Activated naive CD8-positive, alpha-beta T cell (primary cell): Measurements from ENCODE around the gene STRIP1.
A peak's percentile ranks its signal among the peaks of the same experiment; 100 is the strongest.
"Not testable (repeated sequence)": the region's sequence is repeated elsewhere in the genome, so short reads cannot be mapped to it uniquely, and the experiment has no call there.

ENCODE experiments used
- H3K27ac Mint-ChIP-seq: one replicate; pipeline ENCODE4 v1.8.0; 2021; ENCODE audit warnings: mixed read lengths
- H3K27me3 Mint-ChIP-seq: one replicate; pipeline ENCODE4 v1.8.0; 2021; ENCODE audit warnings: mixed read lengths
- H3K36me3 Mint-ChIP-seq: one replicate; pipeline ENCODE4 v1.8.0; 2021; ENCODE audit warnings: mixed read lengths
- H3K4me1 Mint-ChIP-seq: one replicate; pipeline ENCODE4 v1.8.0; 2021; ENCODE audit warnings: low read depth, mixed read lengths
- H3K4me3 Mint-ChIP-seq: one replicate; pipeline ENCODE4 v1.8.0; 2021; ENCODE audit warnings: mild to moderate bottlenecking, mixed read lengths
- H3K9me3 Mint-ChIP-seq: one replicate; pipeline ENCODE4 v1.8.0; 2021; ENCODE audit warnings: low read depth, mixed read lengths

Gene STRIP1

GRCh38 chr1:110003747-110004428 lies 30.5 kb upstream of the STRIP1 start:
- Mint-ChIP-seq H3K27ac (peak overlapping the region; percentile 24), H3K9me3 (no peaks in the 10 kb centered on the region), H3K36me3 (no peaks in the 10 kb centered on the region), H3K27me3 (no peaks in the 10 kb centered on the region), H3K4me3 (peak overlapping the region; percentile 33), H3K4me1 (peaks cover 29% of the 10 kb centered on the region)

DNA sequence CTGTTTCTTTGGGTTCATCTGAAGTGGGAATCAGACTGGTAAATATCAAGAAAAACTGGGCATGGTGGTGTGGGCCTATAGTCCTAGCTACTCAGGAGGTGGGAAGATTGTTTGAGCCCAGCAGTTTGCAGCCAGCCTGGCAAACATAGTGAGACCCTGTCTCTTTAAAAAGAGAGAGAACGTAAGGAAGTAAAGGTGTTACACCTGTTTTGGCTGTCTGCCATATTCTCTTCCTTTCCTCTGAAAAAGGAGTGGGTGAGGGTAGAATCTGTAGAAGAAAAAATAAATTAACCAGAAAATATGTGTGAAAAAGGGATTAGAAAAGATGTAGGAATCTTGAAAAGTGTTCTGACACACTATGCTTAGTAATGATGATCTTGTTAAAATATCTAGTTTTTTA lies 29.8 kb upstream of the STRIP1 start:
- Mint-ChIP-seq H3K27ac (peak overlapping the region; percentile 11), H3K9me3 (no peaks in the 10 kb centered on the region), H3K4me3 (peak overlapping the region; percentile 33)

GRCh38 chr1:110005971-110006370 lies 28.5 kb upstream of the STRIP1 start:
- H3K27me3 Mint-ChIP-seq, result no peaks in the 10 kb centered on the region
- no peaks in the 10 kb centered on the region for H3K9me3 Mint-ChIP-seq
- no peak overlapping the region for H3K4me3 Mint-ChIP-seq
- H3K27ac Mint-ChIP-seq, result no peak overlapping the region
- peaks cover 29% of the 10 kb centered on the region for H3K4me1 Mint-ChIP-seq
- H3K36me3 Mint-ChIP-seq, result peaks cover 5% of the 10 kb centered on the region

More for the DNA sequence above, 29.8 kb upstream of the STRIP1 start:
- H3K4me1 Mint-ChIP-seq, result peaks cover 29% of the 10 kb centered on the region
- no peaks in the 10 kb centered on the region for H3K27me3 Mint-ChIP-seq
- H3K36me3 Mint-ChIP-seq, result peaks cover 2% of the 10 kb centered on the region

DNA sequence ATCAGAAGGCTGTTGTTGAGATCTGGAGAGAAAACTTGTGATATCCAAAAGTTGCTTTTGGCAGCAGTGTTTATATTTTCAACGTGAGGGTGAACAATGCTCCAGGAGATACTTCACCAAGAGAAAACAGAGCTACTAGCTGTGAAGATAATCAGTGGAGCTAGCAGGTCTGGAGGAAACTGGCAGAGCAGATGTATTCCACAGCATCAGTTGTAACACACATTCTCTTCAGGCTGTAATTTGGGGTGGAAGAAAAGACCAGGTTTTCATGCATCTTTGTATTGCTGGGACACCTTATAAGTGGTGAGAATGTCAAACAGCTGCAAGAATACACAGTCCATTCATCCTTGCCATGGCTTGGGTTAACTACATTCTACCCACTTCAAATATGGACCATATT lies 27.9 kb upstream of the STRIP1 start:
- H3K4me3 Mint-ChIP-seq, result no peak overlapping the region
- no peak overlapping the region for H3K27ac Mint-ChIP-seq
- H3K9me3 Mint-ChIP-seq, result no peaks in the 10 kb centered on the region
- peaks cover 5% of the 10 kb centered on the region for H3K36me3 Mint-ChIP-seq
- peaks cover 31% of the 10 kb centered on the region for H3K4me1 Mint-ChIP-seq
- H3K27me3 Mint-ChIP-seq, result no peaks in the 10 kb centered on the region

DNA sequence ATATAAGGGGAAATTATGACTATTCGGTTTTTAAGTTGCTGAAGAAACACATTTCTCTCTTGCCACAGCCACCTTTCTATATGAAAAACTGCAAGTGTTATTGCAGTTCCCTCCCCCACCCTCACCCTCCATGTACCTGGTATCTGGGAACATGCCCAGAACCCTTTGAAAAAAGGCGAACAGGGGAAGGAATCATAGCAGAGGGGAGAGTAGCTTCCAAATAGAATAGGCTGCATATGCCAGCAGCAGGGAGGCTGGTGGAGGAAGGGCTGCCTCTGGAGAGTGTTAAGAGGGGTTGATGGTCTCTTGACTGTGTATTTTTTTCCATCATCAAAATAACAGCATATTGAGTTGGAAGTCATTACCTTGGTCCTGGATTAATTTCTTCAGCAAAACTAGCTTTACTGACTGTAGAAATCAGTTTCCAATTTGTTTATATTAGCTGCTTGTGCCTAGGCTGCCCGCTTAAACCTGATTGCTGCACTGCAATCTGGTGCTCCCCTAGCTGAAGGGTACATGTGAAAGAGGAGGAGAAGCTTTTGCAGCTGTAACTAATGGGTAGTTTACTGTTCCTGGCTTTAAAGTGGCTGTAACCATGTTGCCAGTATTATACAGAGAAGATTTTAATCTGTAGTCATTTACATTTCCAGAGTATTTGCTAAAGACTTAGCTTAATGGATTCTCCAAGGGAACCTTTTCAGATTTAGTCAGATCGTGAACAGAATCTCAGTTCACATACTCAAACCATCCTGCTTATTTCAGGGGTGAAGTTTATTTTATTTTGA lies 27.2 kb upstream of the STRIP1 start:
- H3K4me1 Mint-ChIP-seq, result peaks cover 31% of the 10 kb centered on the region
- no peak overlapping the region for H3K27ac Mint-ChIP-seq

GRCh38 chr1:110008971-110009565 lies 25.4 kb upstream of the STRIP1 start:
- H3K36me3 Mint-ChIP-seq, result peaks cover 9% of the 10 kb centered on the region
- H3K27me3 Mint-ChIP-seq, result no peaks in the 10 kb centered on the region
- H3K27ac Mint-ChIP-seq, result no peak overlapping the region
- no peak overlapping the region for H3K4me3 Mint-ChIP-seq
- no peaks in the 10 kb centered on the region for H3K9me3 Mint-ChIP-seq
- H3K4me1 Mint-ChIP-seq, result peaks cover 17% of the 10 kb centered on the region

More for the DNA sequence above, 27.2 kb upstream of the STRIP1 start:
- Mint-ChIP-seq H3K9me3 (no peaks in the 10 kb centered on the region), H3K36me3 (peaks cover 5% of the 10 kb centered on the region), H3K27me3 (no peaks in the 10 kb centered on the region), H3K4me3 (no peak overlapping the region)

- Mint-ChIP-seq H3K4me3 (no peak overlapping the region), H3K27ac (no peak overlapping the region), H3K9me3 (no peaks in the 10 kb centered on the region), H3K4me1 (peaks cover 2% of the 10 kb centered on the region), H3K27me3 (no peaks in the 10 kb centered on the region), H3K36me3 (peaks cover 9% of the 10 kb centered on the region)
Observed at GRCh38 chr1:110011527-110012041, 22.8 kb upstream of the STRIP1 start.

GRCh38 chr1:110012100-110012780 lies 22.2 kb upstream of the STRIP1 start:
- peaks cover 13% of the 10 kb centered on the region for H3K36me3 Mint-ChIP-seq
- no peak overlapping the region for H3K4me3 Mint-ChIP-seq
- H3K27ac Mint-ChIP-seq, result no peak overlapping the region
- no peaks in the 10 kb centered on the region for H3K27me3 Mint-ChIP-seq
- peaks cover 2% of the 10 kb centered on the region for H3K4me1 Mint-ChIP-seq
- no peaks in the 10 kb centered on the region for H3K9me3 Mint-ChIP-seq

DNA sequence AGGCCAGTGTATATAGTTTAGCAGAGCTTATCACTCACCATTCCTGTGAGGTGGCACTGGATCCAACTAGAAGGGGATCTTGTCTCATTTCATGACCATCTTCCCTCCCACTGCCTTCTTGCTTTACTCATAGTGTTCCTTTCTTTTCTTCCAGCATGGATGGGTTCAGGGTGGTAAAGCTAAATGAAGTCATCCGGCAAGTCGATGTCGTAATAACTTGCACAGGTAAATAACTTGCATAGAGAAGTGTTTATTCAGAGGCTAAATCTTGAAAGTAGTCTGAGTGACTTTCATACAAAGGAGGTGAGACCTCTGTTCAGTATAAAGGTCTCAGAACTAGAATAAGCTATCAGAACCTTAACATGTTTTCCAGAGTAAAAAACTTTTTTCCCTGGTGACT lies 16.6 kb upstream of the STRIP1 start:
- Mint-ChIP-seq H3K9me3 (no peaks in the 10 kb centered on the region), H3K4me1 (no peaks in the 10 kb centered on the region), H3K27ac (no peak overlapping the region), H3K4me3 (no peak overlapping the region), H3K36me3 (peaks cover 13% of the 10 kb centered on the region), H3K27me3 (no peaks in the 10 kb centered on the region)

- Mint-ChIP-seq H3K27me3 (no peaks in the 10 kb centered on the region), H3K36me3 (peaks cover 12% of the 10 kb centered on the region), H3K4me3 (no peak overlapping the region), H3K4me1 (no peaks in the 10 kb centered on the region), H3K9me3 (no peaks in the 10 kb centered on the region), H3K27ac (no peak overlapping the region)
Observed at GRCh38 chr1:110018396-110018795, 16.0 kb upstream of the STRIP1 start.

- Mint-ChIP-seq H3K4me1 (no peaks in the 10 kb centered on the region), H3K27me3 (no peaks in the 10 kb centered on the region), H3K4me3 (no peak overlapping the region), H3K36me3 (peaks cover 15% of the 10 kb centered on the region), H3K27ac (peak overlapping the region; percentile 16), H3K9me3 (no peaks in the 10 kb centered on the region)
Observed at GRCh38 chr1:110019770-110020169, 14.7 kb upstream of the STRIP1 start.

DNA sequence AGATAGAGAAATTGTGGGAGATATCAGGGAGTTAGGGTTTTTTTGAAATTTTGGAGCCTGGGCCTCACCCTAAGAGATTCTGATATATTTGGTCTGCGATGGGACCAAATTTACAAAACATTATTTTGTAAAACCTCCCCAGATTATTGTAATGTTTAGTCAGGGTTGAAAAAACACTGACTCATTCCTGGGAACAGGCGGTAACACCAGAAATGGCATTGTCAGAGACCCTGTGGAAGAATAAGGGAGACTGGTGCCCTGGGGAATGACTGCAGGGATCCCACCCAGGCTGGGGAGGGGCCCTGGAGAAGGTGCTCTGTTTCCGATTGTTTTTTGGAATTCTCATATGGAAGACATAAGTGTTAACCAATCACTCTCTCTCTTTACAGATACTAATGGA lies 13.1 kb upstream of the STRIP1 start:
- no peaks in the 10 kb centered on the region for H3K4me1 Mint-ChIP-seq
- no peak overlapping the region for H3K27ac Mint-ChIP-seq
- H3K36me3 Mint-ChIP-seq, result peaks cover 15% of the 10 kb centered on the region

GRCh38 chr1:110024613-110025012 lies 9.8 kb upstream of the STRIP1 start:
- Mint-ChIP-seq H3K36me3 (peaks cover 5% of the 10 kb centered on the region), H3K4me3 (no peak overlapping the region), H3K4me1 (peaks cover 1% of the 10 kb centered on the region), H3K27ac (no peak overlapping the region), H3K9me3 (no peaks in the 10 kb centered on the region), H3K27me3 (no peaks in the 10 kb centered on the region)

More for the DNA sequence above, 13.1 kb upstream of the STRIP1 start:
- no peaks in the 10 kb centered on the region for H3K27me3 Mint-ChIP-seq
- no peak overlapping the region for H3K4me3 Mint-ChIP-seq
- H3K9me3 Mint-ChIP-seq, result no peaks in the 10 kb centered on the region

DNA sequence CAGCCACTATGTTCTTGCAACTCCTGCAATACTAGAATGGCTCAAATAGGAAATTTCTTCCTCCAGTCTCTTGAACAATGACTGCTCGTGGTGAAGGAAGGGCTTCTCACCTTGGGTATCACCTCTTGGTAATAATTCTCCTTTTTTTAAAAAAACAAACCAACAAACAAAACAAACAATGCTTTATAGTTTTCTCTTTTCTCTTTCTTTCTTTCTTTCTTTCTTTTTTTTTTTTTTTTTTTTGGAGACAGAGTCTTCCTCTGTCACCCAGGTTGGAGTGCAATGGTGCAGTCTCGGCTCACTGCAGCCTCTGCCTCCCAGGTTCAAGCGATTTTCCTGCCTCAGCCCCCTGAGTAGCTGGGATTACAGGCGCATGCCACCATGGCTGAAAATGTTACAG lies 3.7 kb upstream of the STRIP1 start:
- H3K36me3 Mint-ChIP-seq, H3K9me3 Mint-ChIP-seq, H3K27me3 Mint-ChIP-seq: not testable (repeated sequence)
- peaks cover 30% of the 10 kb centered on the region for H3K4me1 Mint-ChIP-seq
- peak overlapping the region; percentile 80 for H3K27ac Mint-ChIP-seq
- H3K4me3 Mint-ChIP-seq, result peak overlapping the region; percentile 71

- Mint-ChIP-seq H3K27ac (peak overlapping the region; percentile 36), H3K9me3 (no peaks in the 10 kb centered on the region), H3K4me3 (no peak overlapping the region), H3K4me1 (peaks cover 43% of the 10 kb centered on the region), H3K36me3 (no peaks in the 10 kb centered on the region), H3K27me3 (no peaks in the 10 kb centered on the region)
Observed at GRCh38 chr1:110032327-110032726, 2.1 kb upstream of the STRIP1 start.
